SJCRH30 (cell line): ENCODE results near the gene SF3B4. TPM values are rescaled to one million over a fixed set of nuclear protein-coding genes. Genes with fewer than 3 reads are reported as not detected.
"Not testable (repeated sequence)": the region's sequence is repeated elsewhere in the genome, so short reads cannot be mapped to it uniquely, and the experiment has no call there.

Experiments used
- DNase-seq, 2 experiments: peaks; one replicate each; pipeline ENCODE4 v3.0.0-alpha.2; 2015 to 2020
- H3K27ac ChIP-seq: fragments of 250-450 bp; sonication (Bioruptor Pico); 2 replicates; pipeline ENCODE4 v1.5.1; 2020; ENCODE audit warnings: mild to moderate bottlenecking, moderate library complexity
- H3K27me3 ChIP-seq: fragments of 250-450 bp; sonication (Bioruptor Pico); 2 replicates; pipeline ENCODE4 v1.5.1; 2020; ENCODE audit warnings: mild to moderate bottlenecking, moderate library complexity
- H3K36me3 ChIP-seq: fragments of 250-450 bp; sonication (Bioruptor Pico); 2 replicates; pipeline ENCODE4 v1.5.1; 2020; ENCODE audit warnings: mild to moderate bottlenecking, moderate library complexity
- H3K4me1 ChIP-seq: fragments of 250-450 bp; sonication (Bioruptor Pico); 2 replicates; pipeline ENCODE4 v1.5.1; 2020; ENCODE audit warnings: mild to moderate bottlenecking, moderate library complexity
- H3K4me3 ChIP-seq: fragments of 250-450 bp; sonication (Bioruptor Pico); 2 replicates; pipeline ENCODE4 v1.5.1; 2020; ENCODE audit warnings: mild to moderate bottlenecking, moderate library complexity
- H3K9me3 ChIP-seq: fragments of 250-450 bp; sonication (Bioruptor Pico); replicated peaks from 2 replicates; pipeline ENCODE4 v1.5.1; 2020; ENCODE audit warnings: mild to moderate bottlenecking, moderate library complexity
- total RNA-seq: library from RNA; depleted of rRNA; stranded (reverse); fragments of >200 nt; shearing (Covaris generic); gene quantifications from 2 replicates; pipeline ENCODE4 v1.2.3, GENCODE V29; 2014; rRNA removed

The SF3B4 gene
- total RNA-seq, result 32.6 and 34.9 TPM in 2 replicates

GRCh38 chr1:149927563-149928400 is at the start of gene SF3B4:
TSS of gene SF3B4 (minus strand) at chr1:149927803. CDS start at chr1:149927759, 44 bp downstream.
- DNase-seq, result peak; percentile 92 to 93
- H3K27me3 ChIP-seq, result no peaks in the 10 kb centered on the region
- H3K36me3 ChIP-seq, result peaks cover 41% of the 10 kb centered on the region

GRCh38 chr1:149977345-149977744 is 49.7 kb upstream of the SF3B4 start:
- Histone ChIP-seq H3K36me3 (peaks cover 5% of the 10 kb centered on the region; the same call in 1 of the 2 replicates), H3K27me3 (no peaks in the 10 kb centered on the region), H3K4me1 (no peaks in the 10 kb centered on the region), H3K4me3 (no peak overlapping the region), H3K9me3 (no peaks in the 10 kb centered on the region), H3K27ac (no peak overlapping the region)
- DNase-seq, result no peak

More at GRCh38 chr1:149927563-149928400, at the start of gene SF3B4:
- Histone ChIP-seq H3K4me1 (peaks cover 10% of the 10 kb centered on the region; the same call in 1 of the 2 replicates), H3K9me3 (no peaks in the 10 kb centered on the region), H3K27ac (peak within 1 kb of the TSS; percentile 72), H3K4me3 (peak within 1 kb of the TSS; percentile 77)

DNA sequence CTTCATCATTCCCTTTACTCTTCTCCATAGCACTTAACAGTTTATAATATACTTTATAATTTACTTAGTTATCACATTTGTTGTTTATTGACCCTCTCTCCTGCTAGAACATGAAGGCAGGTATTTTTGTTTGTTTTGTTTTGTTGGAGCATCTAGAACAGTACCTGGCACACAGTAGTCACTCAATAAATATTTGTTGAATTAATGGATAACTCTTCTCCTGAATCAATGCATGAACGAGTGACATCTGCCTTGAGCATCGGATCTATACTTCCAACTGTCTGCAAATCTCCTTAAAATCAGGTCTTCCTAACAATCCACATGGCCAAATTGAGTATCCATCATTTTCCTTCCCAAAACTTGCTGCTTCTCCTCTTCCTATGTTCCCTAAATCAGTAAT is 44.9 kb upstream of the SF3B4 start:
- H3K27me3 ChIP-seq, result no peaks in the 10 kb centered on the region
- peaks cover 11% of the 10 kb centered on the region; the same call in 1 of the 2 replicates for H3K36me3 ChIP-seq
- no peak for DNase-seq
- H3K9me3 ChIP-seq, result no peaks in the 10 kb centered on the region
- H3K4me3 ChIP-seq, result no peak overlapping the region
- no peak overlapping the region for H3K27ac ChIP-seq
- H3K4me1 ChIP-seq, result no peaks in the 10 kb centered on the region

GRCh38 chr1:149967646-149968045 is 40.0 kb upstream of the SF3B4 start:
- Histone ChIP-seq H3K36me3 (peaks cover 28% of the 10 kb centered on the region), H3K9me3 (no peaks in the 10 kb centered on the region)

GRCh38 chr1:149967041-149967440 is 39.4 kb upstream of the SF3B4 start:
- H3K36me3 ChIP-seq, result peaks cover 28% of the 10 kb centered on the region

More at GRCh38 chr1:149967646-149968045, 40.0 kb upstream of the SF3B4 start:
- no peaks in the 10 kb centered on the region for H3K27me3 ChIP-seq
- H3K4me1 ChIP-seq, result no peaks in the 10 kb centered on the region
- H3K4me3 ChIP-seq, result no peak overlapping the region
- no peak for DNase-seq
- no peak overlapping the region for H3K27ac ChIP-seq

DNA sequence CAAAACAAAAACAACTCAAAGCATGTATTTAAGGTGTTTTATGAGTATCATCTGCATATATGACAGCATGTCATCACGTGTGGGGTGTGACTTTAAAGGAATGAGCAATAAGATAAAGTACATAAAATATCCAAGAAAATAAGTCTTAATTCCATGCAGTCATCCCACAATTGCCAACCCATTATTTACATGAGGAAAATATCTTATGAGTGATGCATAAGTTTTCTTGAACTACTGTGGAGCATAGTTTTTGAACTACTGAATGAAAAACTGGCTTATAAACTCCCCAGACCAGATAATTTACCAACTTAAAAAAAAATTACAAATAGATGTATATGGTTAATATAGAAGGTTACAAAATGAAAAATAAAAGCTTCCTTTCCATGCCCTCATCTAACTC is 38.8 kb upstream of the SF3B4 start:
- no peaks in the 10 kb centered on the region for H3K4me1 ChIP-seq
- no peaks in the 10 kb centered on the region for H3K9me3 ChIP-seq
- no peak for DNase-seq
- no peaks in the 10 kb centered on the region for H3K27me3 ChIP-seq
- H3K4me3 ChIP-seq, result no peak overlapping the region
- H3K27ac ChIP-seq, result no peak overlapping the region
- H3K36me3 ChIP-seq, result peaks cover 32% of the 10 kb centered on the region

More at GRCh38 chr1:149967041-149967440, 39.4 kb upstream of the SF3B4 start:
- no peak for DNase-seq
- H3K9me3 ChIP-seq, result no peaks in the 10 kb centered on the region
- no peak overlapping the region for H3K4me3 ChIP-seq
- H3K27me3 ChIP-seq, result no peaks in the 10 kb centered on the region
- H3K27ac ChIP-seq, result no peak overlapping the region
- H3K4me1 ChIP-seq, result no peaks in the 10 kb centered on the region

DNA sequence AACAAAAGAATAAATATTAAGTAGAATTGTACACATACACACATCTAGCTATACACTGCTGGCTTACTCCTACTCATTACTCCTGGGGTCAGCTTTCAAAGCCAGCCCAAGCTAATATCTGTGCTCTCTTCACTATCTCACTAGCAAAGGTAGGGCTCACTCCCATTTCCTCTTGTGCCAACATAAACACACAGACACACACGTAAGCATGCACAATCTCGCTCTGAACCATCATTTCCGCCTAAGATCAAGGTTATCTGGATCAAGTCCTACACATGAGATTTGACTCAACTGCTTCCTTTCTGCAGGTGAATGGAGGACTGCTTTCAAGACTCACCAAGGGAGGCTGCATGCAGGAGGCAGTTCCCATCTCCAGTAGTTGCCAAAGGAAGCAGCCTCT is 37.8 kb upstream of the SF3B4 start:
- Histone ChIP-seq H3K4me1 (no peaks in the 10 kb centered on the region), H3K4me3 (no peak overlapping the region), H3K27me3 (no peaks in the 10 kb centered on the region), H3K9me3 (no peaks in the 10 kb centered on the region), H3K27ac (no peak overlapping the region), H3K36me3 (peaks cover 30% of the 10 kb centered on the region)
- DNase-seq, result no peak

- no peaks in the 10 kb centered on the region for H3K9me3 ChIP-seq
- no peaks in the 10 kb centered on the region for H3K27me3 ChIP-seq
- DNase-seq, result no peak
- no peak overlapping the region for H3K27ac ChIP-seq
- no peaks in the 10 kb centered on the region for H3K4me1 ChIP-seq
- no peak overlapping the region for H3K4me3 ChIP-seq
- H3K36me3 ChIP-seq, result peaks cover 37% of the 10 kb centered on the region
Measured at GRCh38 chr1:149963358-149963757, 35.8 kb upstream of the SF3B4 start.

DNA sequence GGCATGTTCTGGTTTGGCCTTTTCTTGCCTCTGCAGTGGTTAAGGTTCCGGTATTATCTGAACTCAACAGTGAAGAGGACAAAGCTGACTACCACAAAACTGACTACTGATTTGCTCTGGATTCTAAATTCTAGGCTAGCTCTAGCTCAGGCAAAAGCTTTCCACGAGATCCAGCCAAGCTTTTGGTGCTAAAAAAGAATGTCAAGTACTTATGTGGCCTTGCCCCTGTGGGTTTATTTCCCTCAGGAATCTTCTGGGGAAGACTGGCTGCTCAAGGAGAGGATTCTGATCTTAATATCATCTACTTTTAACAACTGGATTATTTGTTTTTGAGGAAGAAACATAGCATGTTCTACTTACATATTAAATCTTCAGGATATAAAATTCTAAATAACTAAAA is 35.1 kb upstream of the SF3B4 start:
- H3K27me3 ChIP-seq, result no peaks in the 10 kb centered on the region
- H3K4me3 ChIP-seq, result no peak overlapping the region
- no peaks in the 10 kb centered on the region for H3K4me1 ChIP-seq
- no peak for DNase-seq
- no peak overlapping the region for H3K27ac ChIP-seq
- H3K36me3 ChIP-seq, result peaks cover 40% of the 10 kb centered on the region
- H3K9me3 ChIP-seq, result no peaks in the 10 kb centered on the region

DNA sequence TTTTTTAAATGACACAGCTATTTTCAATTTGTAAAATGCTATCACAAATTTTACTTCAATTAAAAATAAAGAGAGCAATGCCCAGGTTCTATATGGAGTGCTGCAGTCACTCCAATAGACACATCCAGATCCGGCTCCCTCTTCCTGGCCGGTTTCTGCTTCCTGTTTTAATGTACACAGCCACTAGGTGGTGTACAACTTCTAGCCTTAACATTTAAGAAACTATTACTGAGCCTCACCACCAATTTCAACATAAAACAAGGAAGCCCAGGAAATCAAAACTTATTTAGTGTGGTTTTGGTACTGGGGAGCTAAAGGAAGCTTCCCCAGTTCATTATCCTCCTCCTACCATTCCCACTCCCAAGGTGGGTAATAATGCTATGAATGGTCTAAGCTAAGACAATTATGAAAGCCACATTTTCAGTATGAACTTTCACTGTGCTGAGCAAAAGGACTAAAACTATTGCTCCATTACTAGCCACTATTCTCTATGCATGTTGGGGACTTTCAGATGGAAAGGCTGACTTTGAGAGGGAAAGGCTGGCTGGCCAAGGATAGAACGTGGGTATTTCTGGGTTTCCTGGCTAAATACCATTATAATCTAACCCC is 34.5 kb upstream of the SF3B4 start:
- H3K4me3 ChIP-seq, result no peak overlapping the region
- H3K27ac ChIP-seq, result no peak overlapping the region
- peak; percentile 39 to 71 for DNase-seq
- H3K4me1 ChIP-seq, result no peaks in the 10 kb centered on the region
- no peaks in the 10 kb centered on the region for H3K27me3 ChIP-seq
- H3K9me3 ChIP-seq, result no peaks in the 10 kb centered on the region
- H3K36me3 ChIP-seq, result peaks cover 45% of the 10 kb centered on the region

GRCh38 chr1:149957548-149957947 is 29.9 kb upstream of the SF3B4 start:
- not testable (repeated sequence) for H3K27me3 ChIP-seq, H3K4me1 ChIP-seq, H3K27ac ChIP-seq, H3K9me3 ChIP-seq, H3K4me3 ChIP-seq, DNase-seq
- peaks cover 23% of the 10 kb centered on the region for H3K36me3 ChIP-seq

DNA sequence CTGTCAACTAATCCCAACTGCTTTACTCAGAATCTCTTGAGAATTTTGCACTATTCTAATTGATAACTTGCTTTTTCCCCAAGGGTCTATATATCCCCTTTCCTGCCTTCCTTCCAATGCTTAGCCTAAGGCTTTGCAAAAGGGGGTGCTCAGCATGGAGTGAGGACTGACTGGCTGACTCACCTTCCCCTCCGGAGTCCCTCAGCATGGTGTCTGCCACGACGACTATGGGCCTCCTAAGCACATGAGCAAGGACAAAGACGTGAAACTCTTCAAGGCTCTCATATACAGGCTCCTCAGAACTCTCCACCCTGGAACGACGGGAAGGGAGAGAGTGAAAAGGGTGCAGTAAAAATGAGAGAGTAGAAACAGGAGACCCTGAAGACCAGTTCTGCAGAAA is 22.3 kb upstream of the SF3B4 start:
- Histone ChIP-seq H3K4me3 (no peak overlapping the region), H3K9me3 (no peaks in the 10 kb centered on the region), H3K27ac (no peak overlapping the region), H3K27me3 (no peaks in the 10 kb centered on the region), H3K36me3 (peaks cover 3% of the 10 kb centered on the region; the same call in 1 of the 2 replicates), H3K4me1 (no peaks in the 10 kb centered on the region)
- DNase-seq, result no peak

DNA sequence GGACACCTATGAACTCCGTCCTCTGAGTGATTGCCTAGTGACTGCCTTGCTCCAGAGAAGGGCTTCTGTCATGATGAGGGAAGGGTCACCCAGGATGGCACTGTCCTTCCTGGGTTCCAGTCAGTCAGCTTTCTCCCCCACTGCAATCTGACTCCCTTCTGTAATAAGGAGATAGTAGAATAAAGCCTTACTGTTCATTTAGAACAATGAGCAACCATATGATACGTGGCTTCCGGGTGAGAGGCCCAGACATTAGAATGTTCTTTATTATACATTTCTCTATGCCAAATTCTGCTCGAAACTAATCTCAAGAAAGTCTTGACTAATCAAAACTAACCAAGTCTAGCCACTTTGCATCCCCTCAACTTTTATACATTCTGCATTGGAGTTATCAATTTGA is 17.6 kb upstream of the SF3B4 start:
- no peaks in the 10 kb centered on the region for H3K9me3 ChIP-seq
- H3K4me1 ChIP-seq, result no peaks in the 10 kb centered on the region
- H3K27ac ChIP-seq, result no peak overlapping the region
- DNase-seq, result no peak
- no peaks in the 10 kb centered on the region for H3K27me3 ChIP-seq
- no peak overlapping the region for H3K4me3 ChIP-seq
- peaks cover 3% of the 10 kb centered on the region; the same call in 1 of the 2 replicates for H3K36me3 ChIP-seq

- no peaks in the 10 kb centered on the region for H3K9me3 ChIP-seq
- H3K4me3 ChIP-seq, result no peak overlapping the region
- H3K36me3 ChIP-seq, result 0 out of 2 replicates have a peak, but pooled peaks cover 3% of the 10 kb centered on the region
- H3K4me1 ChIP-seq, result peaks cover 8% of the 10 kb centered on the region
- no peak for DNase-seq
- H3K27me3 ChIP-seq, result no peaks in the 10 kb centered on the region
- H3K27ac ChIP-seq, result no peak overlapping the region
Measured at GRCh38 chr1:149942885-149943284, 15.3 kb upstream of the SF3B4 start.

DNA sequence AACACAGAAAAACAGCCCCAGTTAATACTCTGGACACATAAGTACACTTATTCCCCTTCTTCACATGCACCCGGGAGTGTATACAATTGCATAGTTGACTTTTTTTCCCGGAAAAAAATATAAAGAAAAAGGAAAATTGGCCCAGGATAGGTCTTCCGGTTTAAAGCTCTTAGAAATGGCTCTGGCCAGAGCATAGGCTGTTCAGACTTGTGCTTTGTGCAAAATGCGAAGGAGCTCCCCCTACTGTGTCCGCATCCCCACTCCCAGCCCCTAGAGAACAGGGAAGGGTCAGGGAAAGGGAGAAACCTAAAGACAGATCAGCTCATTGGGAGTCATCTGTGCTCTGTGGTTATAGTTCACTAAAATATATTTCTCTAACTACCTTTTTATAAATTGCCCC is 14.6 kb upstream of the SF3B4 start:
- H3K27me3 ChIP-seq, result no peaks in the 10 kb centered on the region
- DNase-seq, result no peak
- H3K36me3 ChIP-seq, result no peaks in the 10 kb centered on the region
- no peak overlapping the region for H3K4me3 ChIP-seq
- H3K27ac ChIP-seq, result no peak overlapping the region
- H3K4me1 ChIP-seq, result peaks cover 14% of the 10 kb centered on the region
- no peaks in the 10 kb centered on the region for H3K9me3 ChIP-seq
